ENCODE data around the gene VPS35L. TPM values are rescaled to one million over a fixed set of nuclear protein-coding genes. Genes with fewer than 3 reads are reported as not detected.

VPS35L gene
- total and polyA plus RNA-seq, 2 of the 13 experiments (the other 11 are each of a cell fraction or from before 2014, with no cell fraction given) = 1.4 to 1.6 TPM

- Histone ChIP-seq H4K20me1 (ENCODE audit: insufficient read depth, low read length) (no peaks in the 10 kb centered on the region), H3K4me3 (replicated peaks in 1 of 3; ENCODE audit: insufficient read depth in 1 of 3, low read depth in 2 of 3, low read length in 3 of 3) (no peak overlapping the region), H2AFZ (ENCODE audit: low read length) (no peak overlapping the region), H3K9ac (ENCODE audit: insufficient read depth, low read depth, low read length) (no peak overlapping the region), H3K4me1 (ENCODE audit: insufficient read depth, low read length) (no peaks in the 10 kb centered on the region), H3K36me3 (replicated peaks in 1 of 2; ENCODE audit: control insufficient read depth in 1 of 2, insufficient read depth in 2 of 2, low read length in 2 of 2) (peaks cover 18 to 61% of the 10 kb centered on the region in 2 experiments), H3K4me2 (ENCODE audit: low read depth, low read length) (no peak overlapping the region), H3K9me3 (ENCODE audit: low read length) (no peaks in the 10 kb centered on the region), H3K27ac (ENCODE audit: extremely low read length, insufficient read depth, low read length) (no peak overlapping the region), H3K79me2 (ENCODE audit: insufficient read depth, low read length) (no peaks in the 10 kb centered on the region), H3K27me3 (ENCODE audit: control insufficient read depth in 1 of 2, insufficient read depth in 2 of 2, low read length in 2 of 2) (no peaks in the 10 kb centered on the region)
- ATAC-seq = no peak
- no peak for FAIRE-seq
- WGBS (ENCODE audit: low lambda C conversion rate) = 96% methylated on average over 2 of the region's 2 CpGs
- ChIA-PET POLR2A (no interaction called here), CTCF (ENCODE audit: low intra/inter-chr PET ratio, low total read pairs) (no interaction called here)
- no peak for TF ChIP-seq ZFY (CRISPR knock-in tag; IDR thresholded peaks at IDR 0.05)
- no peak for TF ChIP-seq BCL6 (CRISPR knock-in tag; IDR thresholded peaks at IDR 0.05)
- TF ChIP-seq CERS6 (CRISPR knock-in tag; IDR thresholded peaks at IDR 0.05) = no peak
- no peak for TF ChIP-seq KMT2B (CRISPR knock-in tag; IDR thresholded peaks at IDR 0.05)
- TF ChIP-seq MED1 (CRISPR knock-in tag; IDR thresholded peaks at IDR 0.05) = no peak
- no peak for TF ChIP-seq ZNF10 (CRISPR knock-in tag; IDR thresholded peaks at IDR 0.05; ENCODE audit: borderline replicate concordance, low read depth)
- TF ChIP-seq ZNF24 (IDR thresholded peaks at IDR 0.05) = no peak
- no peak for TF ChIP-seq KAT8 (CRISPR knock-in tag; IDR thresholded peaks at IDR 0.05)
- TF ChIP-seq MTF2 (CRISPR knock-in tag; IDR thresholded peaks at IDR 0.05; ENCODE audit: borderline replicate concordance) = no peak
- no peak for TF ChIP-seq ATF7 (IDR thresholded peaks at IDR 0.05)
- no peak for TF ChIP-seq ATF7 (CRISPR knock-in tag; IDR thresholded peaks at IDR 0.05)
- TF ChIP-seq E2F1 (CRISPR knock-in tag; IDR thresholded peaks at IDR 0.05) = no peak
- TF ChIP-seq ZNF138 (CRISPR knock-in tag; IDR thresholded peaks at IDR 0.05; ENCODE audit: low read depth) = no peak
- no peak for TF ChIP-seq ZNF563 (CRISPR knock-in tag; IDR thresholded peaks at IDR 0.05)
- TF ChIP-seq ZBTB46 (CRISPR knock-in tag; IDR thresholded peaks at IDR 0.05; ENCODE audit: borderline replicate concordance) = no peak
- DNase-seq (ENCODE audit: low spot score) = no peak
- intact Hi-C loops (cut with micrococcal nuclease; ENCODE audit: unreplicated experiment) (no loop called here), in situ Hi-C loops (cut with HindIII; ENCODE audit: extremely low pct_ligation_motif_present, low pct_unique_long_range_greater_than_20kb) (loop anchor here (10.0 kb wide), 1 partner anchor 283 kb away; no protein-coding TSS in a partner anchor)
- no TSS peak for BruUV-seq (replicated peaks)
Observed at GRCh38 chr16:19507867-19508266, 47.6 kb upstream of the VPS35L start.

All from HepG2 (cell line).